Fibroblast of skin of right quadriceps (primary cell): Measurements from ENCODE around the gene EGFR.

Source experiments
- DNase-seq: peaks from one replicate; pipeline ENCODE4 v3.0.0-alpha.2; 2013

Gene EGFR

GRCh38 chr7:55018361-55019190, at the start of gene EGFR:
Gene EGFR, plus strand, starts transcription at chr7:55019017. Its CDS starts 261 bp downstream, at chr7:55019278.
- DNase-seq = peak; percentile 72

- no peak for DNase-seq
These were observed 49.4 kb upstream of the EGFR start for GRCh38 chr7:54969208-54969967.

GRCh38 chr7:54972733-54973294, 46.0 kb upstream of the EGFR start:
- no peak for DNase-seq

- DNase-seq = no peak
These were observed 40.3 kb upstream of the EGFR start for GRCh38 chr7:54978364-54979116.

GRCh38 chr7:54980521-54980920, 38.3 kb upstream of the EGFR start:
- DNase-seq = no peak

- DNase-seq = no peak
These were observed 36.9 kb upstream of the EGFR start for GRCh38 chr7:54981913-54982312.

GRCh38 chr7:54985426-54986330, 33.1 kb upstream of the EGFR start:
- peak; percentile 88 for DNase-seq

GRCh38 chr7:54986716-54987115, 32.1 kb upstream of the EGFR start:
- no peak for DNase-seq

GRCh38 chr7:54987772-54988171, 31.0 kb upstream of the EGFR start:
- no peak for DNase-seq

GRCh38 chr7:54988516-54988915, 30.3 kb upstream of the EGFR start:
- no peak for DNase-seq

GRCh38 chr7:54989453-54990225, 29.2 kb upstream of the EGFR start:
- peak; percentile 62 for DNase-seq

GRCh38 chr7:54991341-54991740, 27.5 kb upstream of the EGFR start:
- no peak for DNase-seq

- peak; percentile 7 for DNase-seq
These were observed 25.8 kb upstream of the EGFR start for GRCh38 chr7:54992871-54993475.

GRCh38 chr7:54995166-54995565, 23.7 kb upstream of the EGFR start:
- no peak for DNase-seq

GRCh38 chr7:54995610-54996363, 23.0 kb upstream of the EGFR start:
- peak; percentile 74 for DNase-seq

- no peak for DNase-seq
These were observed 22.4 kb upstream of the EGFR start for GRCh38 chr7:54996391-54996790.

GRCh38 chr7:55004579-55004978, 14.2 kb upstream of the EGFR start:
- DNase-seq = no peak

- DNase-seq = no peak
These were observed 13.5 kb upstream of the EGFR start for GRCh38 chr7:55005241-55005851.

GRCh38 chr7:55006499-55006898, 12.3 kb upstream of the EGFR start:
- DNase-seq = no peak
